IMR-90 (cell line): Measurements from ENCODE around the gene DSCAML1. TPM values are rescaled to one million over a fixed set of nuclear protein-coding genes. Genes with fewer than 3 reads are reported as not detected.

Experiments
- ATAC-seq: fragments of 200-7000 bp; cut with Tn5 transposase; 2 replicates; pipeline ENCODE4 v1.9.1; 2020; ENCODE audit warnings: low read depth, mild to moderate bottlenecking, moderate library complexity
- BruUV-seq: library from RNA; stranded (reverse); fragments of 400-500 nt; replicated peaks from 2 replicates; lab custom pipeline; 2021; lab: Mats Ljungman, UMichigan
- CTCF ChIA-PET: fragments of 300-600 bp; formaldehyde crosslinking; extraction: SDS; loops from one replicate; lab custom pipeline; 2021; ENCODE audit warnings: antibody characterized with exemption; lab: Yijun Ruan, JAX
- POLR2A ChIA-PET: fragments of 300-600 bp; sonication (Branson Sonifier 250); formaldehyde crosslinking; loops from one replicate; lab custom pipeline; 2022; ENCODE audit warnings: antibody characterized with exemption; ENCODE audit not compliant: unreplicated experiment; lab: Charles Lee
- DNase-seq: peaks from one replicate; pipeline ENCODE4 v3.0.0; 2013
- H2AFZ ChIP-seq: replicated peaks from 2 replicates; pipeline ENCODE3; 2013; ENCODE audit warnings: low read length, mild to moderate bottlenecking; ENCODE audit not compliant: poor library complexity
- H2AK5ac ChIP-seq: 2 replicates; pipeline ENCODE4 v1.6.1; 2013; ENCODE audit warnings: low read depth, low read length, inconsistent platforms
- H2AK9ac ChIP-seq: replicated peaks from 2 replicates; pipeline ENCODE3; 2013; ENCODE audit warnings: mild to moderate bottlenecking, low read depth, low read length, moderate library complexity; ENCODE audit not compliant: poor library complexity
- H2BK120ac ChIP-seq: 2 replicates; pipeline ENCODE4 v1.6.1; 2013; ENCODE audit warnings: low read depth, low read length, inconsistent platforms
- H2BK15ac ChIP-seq: 3 replicates; pipeline ENCODE4 v1.6.1; 2013; ENCODE audit warnings: low read depth, low read length, inconsistent platforms
- H2BK20ac ChIP-seq: 2 replicates; pipeline ENCODE4 v1.6.1; 2013; ENCODE audit warnings: low read depth, mild to moderate bottlenecking, inconsistent platforms, low read length, moderate library complexity
- H2BK5ac ChIP-seq: 2 replicates; pipeline ENCODE4 v1.6.1; 2013; ENCODE audit warnings: mild to moderate bottlenecking, low read depth, low read length, inconsistent platforms; ENCODE audit not compliant: poor library complexity, severe bottlenecking
- H3K14ac ChIP-seq: replicated peaks from 2 replicates; pipeline ENCODE4 v1.6.1; 2013; ENCODE audit warnings: low read depth, low read length, inconsistent platforms
- H3K18ac ChIP-seq: 2 replicates; pipeline ENCODE4 v1.6.1; 2013; ENCODE audit warnings: low read depth, low read length, control low read depth
- H3K23ac ChIP-seq: 2 replicates; pipeline ENCODE4 v1.6.1; 2013; ENCODE audit warnings: low read depth, low read length, inconsistent platforms
- H3K27ac ChIP-seq: 2 replicates; pipeline ENCODE4 v1.5.1; 2013; ENCODE audit warnings: mild to moderate bottlenecking, control low read depth, low read length; ENCODE audit not compliant: insufficient read depth
- H3K27me3 ChIP-seq: 2 replicates; pipeline ENCODE4 v1.6.1; 2013; ENCODE audit warnings: low read length; ENCODE audit not compliant: control insufficient read depth, insufficient read depth
- H3K36me3 ChIP-seq: 2 replicates; pipeline ENCODE4 v1.6.1; 2013; ENCODE audit warnings: low read length, mixed read lengths; ENCODE audit not compliant: control insufficient read depth, insufficient read depth
- H3K4ac ChIP-seq: 2 replicates; pipeline ENCODE4 v1.6.1; 2013; ENCODE audit warnings: low read depth, low read length, inconsistent platforms
- H3K4me1 ChIP-seq: 2 replicates; pipeline ENCODE4 v1.6.1; 2013; ENCODE audit warnings: low read length, mixed read lengths; ENCODE audit not compliant: control insufficient read depth, insufficient read depth
- H3K4me2 ChIP-seq: 2 replicates; pipeline ENCODE4 v1.6.1; 2013; ENCODE audit warnings: low read depth, mild to moderate bottlenecking, control low read depth, low read length, moderate library complexity
- H3K4me3 ChIP-seq: 2 replicates; pipeline ENCODE4 v1.5.1; 2013; ENCODE audit warnings: low read depth, mild to moderate bottlenecking, control low read depth, low read length, moderate library complexity; ENCODE audit not compliant: insufficient read depth
- H3K56ac ChIP-seq: 2 replicates; pipeline ENCODE4 v1.6.1; 2013; ENCODE audit warnings: low read length, inconsistent platforms; ENCODE audit not compliant: insufficient read depth; ENCODE audit errors: extremely low read depth
- H3K79me1 ChIP-seq, 2 experiments: 2 replicates each; pipeline ENCODE4 v1.6.1; 2013; ENCODE audit warnings: low read length in 2 of 2, inconsistent platforms in 1 of 2, low read depth in 1 of 2
- H3K9ac ChIP-seq: 2 replicates; pipeline ENCODE4 v1.6.1; 2013; ENCODE audit warnings: low read depth, low read length, control low read depth
- H3K9me1 ChIP-seq: 2 replicates; pipeline ENCODE4 v1.6.1; 2013; ENCODE audit warnings: low read length, inconsistent platforms; ENCODE audit not compliant: insufficient read depth
- H3K9me3 ChIP-seq: 2 replicates; pipeline ENCODE4 v1.6.1; 2013; ENCODE audit warnings: low read length; ENCODE audit not compliant: control insufficient read depth, insufficient read depth
- H4K20me1 ChIP-seq: 2 replicates; pipeline ENCODE4 v1.6.1; 2013; ENCODE audit warnings: low read length, inconsistent platforms; ENCODE audit not compliant: insufficient read depth
- H4K5ac ChIP-seq: 2 replicates; pipeline ENCODE4 v1.6.1; 2013; ENCODE audit warnings: mild to moderate bottlenecking, low read depth, low read length, control low read depth
- H4K8ac ChIP-seq, 2 experiments: 2 replicates each; pipeline ENCODE4 v1.6.1; 2013; ENCODE audit warnings: low read depth in 2 of 2, low read length in 2 of 2, control low read depth in 1 of 2, inconsistent platforms in 1 of 2
- H4K91ac ChIP-seq: 2 replicates; pipeline ENCODE4 v1.6.1; 2013; ENCODE audit warnings: low read depth, low read length, inconsistent platforms; ENCODE audit not compliant: insufficient read depth
- BHLHE40 ChIP-seq: fragments of 150-350 bp; IDR thresholded peaks from 2 replicates; pipeline ENCODE4 v1.6.1; 2016; ENCODE audit warnings: mild to moderate bottlenecking, low read depth, low read length
- CEBPB ChIP-seq: IDR thresholded peaks from 2 replicates; pipeline ENCODE4 v1.6.1; 2012; ENCODE audit warnings: low read depth, low read length, improper control_type of control experiment
- CHD1 ChIP-seq: IDR thresholded peaks from 2 replicates; pipeline ENCODE4 v1.6.1; 2012; ENCODE audit warnings: low read depth, low read length, improper control_type of control experiment
- FOS ChIP-seq: fragments of 150-350 bp; IDR thresholded peaks from 2 replicates; pipeline ENCODE4 v1.6.1; 2016; ENCODE audit warnings: low read depth, low read length
- MAFK ChIP-seq: IDR thresholded peaks from 2 replicates; pipeline ENCODE4 v1.6.1; 2012; ENCODE audit warnings: low read depth, low read length, improper control_type of control experiment
- MAZ ChIP-seq: IDR thresholded peaks from 2 replicates; pipeline ENCODE4 v1.6.1; 2012; ENCODE audit warnings: low read depth, mild to moderate bottlenecking, low read length, improper control_type of control experiment, moderate library complexity, borderline replicate concordance
- MXI1 ChIP-seq: IDR thresholded peaks from 2 replicates; pipeline ENCODE4 v1.6.1; 2012; ENCODE audit warnings: low read depth, mild to moderate bottlenecking, low read length, moderate library complexity, borderline replicate concordance
- NFE2L2 ChIP-seq: fragments of 150-350 bp; IDR thresholded peaks from 2 replicates; pipeline ENCODE4 v1.6.1; 2016; ENCODE audit warnings: low read depth, mild to moderate bottlenecking, low read length
- POLR2A ChIP-seq: IDR thresholded peaks from 2 replicates; pipeline ENCODE4 v1.6.1; 2012; ENCODE audit warnings: mild to moderate bottlenecking, low read depth, low read length
- RAD21 ChIP-seq: IDR thresholded peaks from 2 replicates; pipeline ENCODE4 v1.6.1; 2012; ENCODE audit warnings: low read length, improper control_type of control experiment
- RCOR1 ChIP-seq: IDR thresholded peaks from 2 replicates; pipeline ENCODE4 v1.6.1; 2012; ENCODE audit warnings: mild to moderate bottlenecking, low read length, improper control_type of control experiment; ENCODE audit not compliant: insufficient replicate concordance
- RFX5 ChIP-seq: IDR thresholded peaks from 2 replicates; pipeline ENCODE4 v1.8.0; 2012; ENCODE audit warnings: low read depth, mild to moderate bottlenecking, low read length, moderate library complexity
- SMC3 ChIP-seq: fragments of 150-350 bp; IDR thresholded peaks from 2 replicates; pipeline ENCODE4 v1.6.1; 2016; ENCODE audit warnings: low read depth, mild to moderate bottlenecking, antibody characterized with exemption, low read length, moderate library complexity
- WGBS, 2 experiments: methylation state at CpG; one replicate each; pipeline versions ENCODE4 v1.1.5 to v1.1.7; 2013; ENCODE audit warnings: missing lambda C conversion rate in 2 of 2; ENCODE audit not compliant: insufficient read length in 1 of 2; ENCODE audit errors: extremely low coverage in 2 of 2; 5-methylcytosine and 5-hydroxymethylcytosine counted together
- dilution Hi-C: fragments of 300-500 bp; cut with HindIII; formaldehyde crosslinking; loops from one replicate; pipeline ENCODE4 v1.14.3; 2018; ENCODE audit warnings: low sequenced_read_pairs; ENCODE audit not compliant: unreplicated experiment
- in situ Hi-C: fragments of 300-500 bp; cut with MboI; formaldehyde crosslinking; loops from 3 replicates; pipeline ENCODE4 v1.14.3; 2019; ENCODE audit warnings: low sequenced_read_pairs, inconsistent platforms, mixed read lengths
- intact Hi-C: fragments of 100-400 bp; cut with micrococcal nuclease; formaldehyde crosslinking; loops from 2 replicates; pipeline ENCODE4 v1.10.0; 2022
- polyA plus RNA-seq, 3 experiments: library from polyadenylated mRNA; depleted of rRNA; stranded (reverse); fragments of >200 nt; gene quantifications; 2 replicates each; pipeline ENCODE4 v1.2.3, GENCODE V29; 2012; ENCODE audit warnings: low replicate concordance in 1 of 3
- total RNA-seq: library from RNA; depleted of rRNA; stranded (reverse); fragments of >200 nt; gene quantifications from 2 replicates; pipeline ENCODE4 v1.2.3, GENCODE V29; 2012
- TF ChIP-seq, protein P1 (sequence below): conservative IDR thresholded peaks from 2 replicates; pipeline ENCODE4 v1.5.1; 2012; ENCODE audit warnings: mild to moderate bottlenecking, low read depth, low read length, improper control_type of control experiment
- TF ChIP-seq, protein P2 (sequence below): fragments of 150-350 bp; IDR thresholded peaks from 2 replicates; pipeline ENCODE4 v1.6.1; 2017; ENCODE audit warnings: mild to moderate bottlenecking, antibody characterized with exemption, low read length, low read depth
- TF ChIP-seq, protein P3 (sequence below): fragments of 150-350 bp; IDR thresholded peaks from 2 replicates; pipeline ENCODE4 v1.6.1; 2016; ENCODE audit warnings: low read depth, mild to moderate bottlenecking, low read length, moderate library complexity, borderline replicate concordance

The DSCAML1 gene
- total and polyA plus RNA-seq, 2 of the 4 experiments (the other 2 are of a cell fraction): not detected

DNA sequence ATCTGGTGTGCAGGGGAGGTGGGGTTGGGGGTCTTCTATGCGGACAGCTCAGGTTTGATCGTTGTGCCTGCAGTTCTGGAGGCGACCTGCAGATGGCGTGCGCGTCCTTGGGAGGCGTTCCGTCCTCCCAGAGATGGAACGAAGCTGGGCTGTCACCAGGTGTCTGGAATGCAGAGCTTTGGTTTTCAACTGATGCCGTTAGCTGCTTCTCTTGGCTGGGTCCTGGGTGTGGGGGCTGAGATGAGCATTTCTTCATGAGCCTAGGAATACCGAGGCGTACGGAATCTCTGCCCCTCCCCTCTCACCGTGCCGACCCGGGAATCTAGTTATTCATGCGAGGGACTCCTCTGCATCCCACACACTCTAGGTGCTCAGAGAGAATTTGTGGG, 370.7 kb downstream of the DSCAML1 start:
- Histone ChIP-seq H3K4me3 (no peak overlapping the region), H4K8ac (no peak overlapping the region), H3K36me3 (no peaks in the 10 kb centered on the region), H3K56ac (no peak overlapping the region), H3K9ac (no peak overlapping the region), H3K27me3 (peaks cover 33% of the 10 kb centered on the region), H4K20me1 (no peaks in the 10 kb centered on the region), H2AK5ac (no peak overlapping the region), H2BK20ac (no peak overlapping the region), H3K4me1 (no peaks in the 10 kb centered on the region), H3K9me1 (no peaks in the 10 kb centered on the region), H3K23ac (no peak overlapping the region), H3K4me2 (no peak overlapping the region; the same call in 1 of the 2 replicates), H2BK15ac (no peak overlapping the region), H3K18ac (no peak overlapping the region), H3K14ac (no peak overlapping the region), H3K27ac (no peak overlapping the region), H2BK120ac (no peak overlapping the region), H3K4ac (no peak overlapping the region), H4K5ac (no peak overlapping the region), H2BK5ac (no peak overlapping the region), H3K79me1 (no peaks in the 10 kb centered on the region), H4K91ac (no peak overlapping the region), H2AFZ (peak overlapping the region; percentile 77), H2AK9ac (peak overlapping the region; percentile 73), H3K9me3 (no peaks in the 10 kb centered on the region)
- in situ Hi-C loops: no loop called here
- peak; percentile 30 for DNase-seq
- intact Hi-C loops: loop anchor here (1.0 to 2.0 kb wide), 3 partner anchors 195 to 521 kb away; no protein-coding TSS in a partner anchor
- dilution Hi-C loops: no loop called here
- TF ChIP-seq RCOR1 (no peak), MAZ (no peak), BHLHE40 (no peak), POLR2A (no peak), CHD1 (no peak), SMC3 (peak; percentile 73), RFX5 (no peak), RAD21 (peak; percentile 81), CEBPB (no peak), MXI1 (no peak), FOS (no peak), NFE2L2 (no peak), MAFK (no peak)
- TF ChIP-seq, protein P1, sequence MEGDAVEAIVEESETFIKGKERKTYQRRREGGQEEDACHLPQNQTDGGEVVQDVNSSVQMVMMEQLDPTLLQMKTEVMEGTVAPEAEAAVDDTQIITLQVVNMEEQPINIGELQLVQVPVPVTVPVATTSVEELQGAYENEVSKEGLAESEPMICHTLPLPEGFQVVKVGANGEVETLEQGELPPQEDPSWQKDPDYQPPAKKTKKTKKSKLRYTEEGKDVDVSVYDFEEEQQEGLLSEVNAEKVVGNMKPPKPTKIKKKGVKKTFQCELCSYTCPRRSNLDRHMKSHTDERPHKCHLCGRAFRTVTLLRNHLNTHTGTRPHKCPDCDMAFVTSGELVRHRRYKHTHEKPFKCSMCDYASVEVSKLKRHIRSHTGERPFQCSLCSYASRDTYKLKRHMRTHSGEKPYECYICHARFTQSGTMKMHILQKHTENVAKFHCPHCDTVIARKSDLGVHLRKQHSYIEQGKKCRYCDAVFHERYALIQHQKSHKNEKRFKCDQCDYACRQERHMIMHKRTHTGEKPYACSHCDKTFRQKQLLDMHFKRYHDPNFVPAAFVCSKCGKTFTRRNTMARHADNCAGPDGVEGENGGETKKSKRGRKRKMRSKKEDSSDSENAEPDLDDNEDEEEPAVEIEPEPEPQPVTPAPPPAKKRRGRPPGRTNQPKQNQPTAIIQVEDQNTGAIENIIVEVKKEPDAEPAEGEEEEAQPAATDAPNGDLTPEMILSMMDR: peak; percentile 82
- TF ChIP-seq, protein P2, sequence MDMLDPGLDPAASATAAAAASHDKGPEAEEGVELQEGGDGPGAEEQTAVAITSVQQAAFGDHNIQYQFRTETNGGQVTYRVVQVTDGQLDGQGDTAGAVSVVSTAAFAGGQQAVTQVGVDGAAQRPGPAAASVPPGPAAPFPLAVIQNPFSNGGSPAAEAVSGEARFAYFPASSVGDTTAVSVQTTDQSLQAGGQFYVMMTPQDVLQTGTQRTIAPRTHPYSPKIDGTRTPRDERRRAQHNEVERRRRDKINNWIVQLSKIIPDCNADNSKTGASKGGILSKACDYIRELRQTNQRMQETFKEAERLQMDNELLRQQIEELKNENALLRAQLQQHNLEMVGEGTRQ: no peak
- TF ChIP-seq, protein P3, sequence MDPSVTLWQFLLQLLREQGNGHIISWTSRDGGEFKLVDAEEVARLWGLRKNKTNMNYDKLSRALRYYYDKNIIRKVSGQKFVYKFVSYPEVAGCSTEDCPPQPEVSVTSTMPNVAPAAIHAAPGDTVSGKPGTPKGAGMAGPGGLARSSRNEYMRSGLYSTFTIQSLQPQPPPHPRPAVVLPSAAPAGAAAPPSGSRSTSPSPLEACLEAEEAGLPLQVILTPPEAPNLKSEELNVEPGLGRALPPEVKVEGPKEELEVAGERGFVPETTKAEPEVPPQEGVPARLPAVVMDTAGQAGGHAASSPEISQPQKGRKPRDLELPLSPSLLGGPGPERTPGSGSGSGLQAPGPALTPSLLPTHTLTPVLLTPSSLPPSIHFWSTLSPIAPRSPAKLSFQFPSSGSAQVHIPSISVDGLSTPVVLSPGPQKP: no peak
- no TSS peak for BruUV-seq
- WGBS, 2 experiments: 0% methylated on average over 4 of the region's 17 CpGs; no CpG with 5 or more reads in 1 of the 2 experiments
- peak; percentile 96 for ATAC-seq
- ChIA-PET CTCF (interaction anchor here (0.5 to 2.7 kb wide), 23 partner anchors 10 to 521 kb away, joined by 3 to 17 read pairs (median 3); no protein-coding TSS in a partner anchor), POLR2A (no interaction called here)
